ENCODE results near the gene ANKZF1. TPM values are rescaled to one million over a fixed set of nuclear protein-coding genes. Genes with fewer than 3 reads are reported as not detected.

Gene ANKZF1
- total and polyA plus RNA-seq, 2 donors (not counting 1 experiment from before 2014, with no cell fraction given), result 152 to 181 TPM

GRCh38 chr2:219261024-219261855 lies 31.6 kb downstream of the ANKZF1 start:
- Histone ChIP-seq H3K4me2 (replicated peaks; ENCODE audit: low read depth, low read length, poor library complexity, severe bottlenecking) (no peak overlapping the region), H3K79me2 (ENCODE audit: control insufficient read depth, insufficient read depth, low read length) (no peaks in the 10 kb centered on the region)
- POLR2A ChIA-PET, result interaction anchor here (0.6 to 0.7 kb wide), 2 partner anchors 127 to 135 kb away, joined by 3 read pairs; partner anchors contain the start of gene DNPEP

More at GRCh38 chr2:219261024-219261855, 31.6 kb downstream of the ANKZF1 start:
- H3K36me3 ChIP-seq (replicated peaks in 1 of 2; ENCODE audit: control extremely low read depth in 1 of 2, control insufficient read depth in 1 of 2, extremely low read depth in 1 of 2, insufficient read depth in 2 of 2, low read length in 1 of 2), result no peaks in the 10 kb centered on the region
- 54% methylated on average over 1 of the region's 5 CpGs for WGBS (ENCODE audit: insufficient coverage)
- DNase-seq, result no peak
- intact Hi-C loops (cut with micrococcal nuclease), result no loop called here
- Mint-ChIP-seq H3K9me3 (ENCODE audit: insufficient read depth) (no peaks in the 10 kb centered on the region), H3K4me1 (no peaks in the 10 kb centered on the region), H3K27me3 (no peaks in the 10 kb centered on the region), H3K27ac (no peak overlapping the region), H3K4me3 (no peak overlapping the region)
- no peaks in the 10 kb centered on the region for H4K20me1 ChIP-seq (ENCODE audit: control insufficient read depth, insufficient read depth, low read length, poor library complexity, severe bottlenecking)
- no peaks in the 10 kb centered on the region for H3K4me1 ChIP-seq (ENCODE audit: control insufficient read depth in 2 of 2, insufficient read depth in 2 of 2, low read length in 2 of 2)
- no peak overlapping the region for H3K27ac ChIP-seq (ENCODE audit: low read length in 2 of 2)
- H3K4me3 ChIP-seq (ENCODE audit: control extremely low read depth in 1 of 5, extremely low read depth in 1 of 5, insufficient read depth in 1 of 5, low read depth in 2 of 5, low read length in 4 of 5), result no peak overlapping the region
- CTCF ChIA-PET, result interaction anchor here (1.0 to 1.7 kb wide), 7 partner anchors 12 to 89 kb away, joined by 3 to 7 read pairs (median 3); no protein-coding TSS in a partner anchor
- H2AFZ ChIP-seq (ENCODE audit: insufficient read depth, low read depth, low read length, poor library complexity, severe bottlenecking), result no peak overlapping the region
- H3K27me3 ChIP-seq (replicated peaks in 1 of 4; ENCODE audit: control extremely low read depth in 1 of 4, control insufficient read depth in 3 of 4, insufficient read depth in 4 of 4, low read length in 3 of 4), result no peaks in the 10 kb centered on the region
- no peak overlapping the region for H3K9ac ChIP-seq (ENCODE audit: low read length)
- ATAC-seq (ENCODE audit: low read depth), result no peak
- H3K9me3 ChIP-seq (ENCODE audit: control extremely low read depth in 1 of 3, control insufficient read depth in 2 of 3, insufficient read depth in 1 of 3, low read length in 2 of 3), result no peaks in the 10 kb centered on the region
- no peak for TF ChIP-seq CTCF (IDR thresholded peaks at IDR 0.05)
- no peak for TF ChIP-seq EZH2 (IDR thresholded peaks at IDR 0.05; ENCODE audit: borderline replicate concordance, insufficient read depth, low read depth, low read length, poor library complexity, severe bottlenecking)

Data from B cell (primary cell).